GM12891 (cell line): ENCODE data around the gene CYP27B1.

Experiments
- DNase-seq: peaks from one replicate; pipeline ENCODE4 v3.0.0; 2011; ENCODE audit warnings: low spot score; ENCODE audit not compliant: insufficient read length
- FAIRE-seq: peaks from 2 replicates; lab custom pipeline; 2011; peaks lifted over from hg19 to GRCh38; lab: Jason Lieb, UNC
- PAX5 ChIP-seq: IDR thresholded peaks from 2 replicates; pipeline ENCODE4 v1.6.1; 2011; ENCODE audit warnings: low read length, moderate library complexity, mild to moderate bottlenecking; ENCODE audit not compliant: insufficient read depth, severe bottlenecking
- POLR2A ChIP-seq: IDR thresholded peaks from 2 replicates; pipeline ENCODE4 v1.6.1; 2011; ENCODE audit warnings: low read depth, low read length, control low read depth
- POLR2AphosphoS5 ChIP-seq: IDR thresholded peaks from 2 replicates; pipeline ENCODE4 v1.6.1; 2011; ENCODE audit warnings: low read depth, low read length, control low read depth
- POU2F2 ChIP-seq: IDR thresholded peaks from 2 replicates; pipeline ENCODE4 v1.6.1; 2011; ENCODE audit warnings: low read depth, mild to moderate bottlenecking, control low read depth, low read length, moderate library complexity
- SPI1 ChIP-seq: IDR thresholded peaks from 2 replicates; pipeline ENCODE4 v1.6.1; 2011; ENCODE audit warnings: low read depth, low read length, control low read depth
- TAF1 ChIP-seq: IDR thresholded peaks from 2 replicates; pipeline ENCODE4 v1.6.1; 2011; ENCODE audit warnings: low read depth, low read length, control low read depth

Gene CYP27B1

GRCh38 chr12:57717846-57718640, 48.8 kb downstream of the CYP27B1 start:
- DNase-seq (no peak), FAIRE-seq (no peak)
- TF ChIP-seq POU2F2: no peak
- no peak for TF ChIP-seq POLR2A
- TF ChIP-seq TAF1: no peak
- no peak for TF ChIP-seq PAX5
- TF ChIP-seq POLR2AphosphoS5: no peak
- no peak for TF ChIP-seq SPI1

- TF ChIP-seq TAF1 (no peak), SPI1 (no peak), POLR2AphosphoS5 (no peak), PAX5 (no peak), POU2F2 (no peak), POLR2A (no peak)
Observed at GRCh38 chr12:57717131-57717530, 49.7 kb downstream of the CYP27B1 start.

GRCh38 chr12:57716305-57716704, 50.6 kb downstream of the CYP27B1 start:
- DNase-seq (no peak), FAIRE-seq (no peak)
- TF ChIP-seq POU2F2 (no peak), TAF1 (no peak), POLR2A (no peak), POLR2AphosphoS5 (no peak), SPI1 (no peak), PAX5 (no peak)

More at GRCh38 chr12:57717131-57717530, 49.7 kb downstream of the CYP27B1 start:
- FAIRE-seq (no peak), DNase-seq (no peak)

GRCh38 chr12:57715786-57716185, 51.1 kb downstream of the CYP27B1 start:
- FAIRE-seq (no peak), DNase-seq (no peak)
- no peak for TF ChIP-seq SPI1
- TF ChIP-seq POLR2AphosphoS5: no peak
- TF ChIP-seq TAF1: no peak
- TF ChIP-seq PAX5: no peak
- no peak for TF ChIP-seq POLR2A

- peak; percentile 91 for FAIRE-seq
- peak; percentile 88 for TF ChIP-seq SPI1
Observed at GRCh38 chr12:57715036-57715748, 51.7 kb downstream of the CYP27B1 start.

GRCh38 chr12:57713209-57713608, 53.7 kb downstream of the CYP27B1 start:
- DNase-seq (no peak), FAIRE-seq (no peak)
- TF ChIP-seq SPI1 (no peak), PAX5 (no peak), POLR2AphosphoS5 (no peak), TAF1 (no peak), POU2F2 (no peak), POLR2A (no peak)

More at GRCh38 chr12:57715036-57715748, 51.7 kb downstream of the CYP27B1 start:
- peak; percentile 18 for DNase-seq

GRCh38 chr12:57712701-57713100, 54.2 kb downstream of the CYP27B1 start:
- TF ChIP-seq PAX5: no peak
- no peak for TF ChIP-seq POU2F2
- no peak for TF ChIP-seq POLR2A
- TF ChIP-seq SPI1: no peak
- no peak for TF ChIP-seq POLR2AphosphoS5
- TF ChIP-seq TAF1: no peak
- FAIRE-seq (no peak), DNase-seq (no peak)
